GM12878 (cell line): ENCODE data around the gene CYTH3.

Experiments used
- CHD2 ChIP-seq: IDR thresholded peaks from 2 replicates; pipeline ENCODE4 v1.6.1; 2011; ENCODE audit warnings: low read depth, low read length, improper control_type of control experiment, borderline replicate concordance
- CTCF ChIP-seq, 3 experiments: IDR thresholded peaks in 2 of 3; conservative IDR thresholded peaks in 1 of 3; 2 replicates each; pipeline ENCODE4 v1.5.1; 2011; ENCODE audit warnings: low read depth in 3 of 3, low read length in 3 of 3, mild to moderate bottlenecking in 3 of 3, control low read depth in 2 of 3, moderate library complexity in 2 of 3, inconsistent platforms in 1 of 3, mixed read lengths in 1 of 3; ENCODE audit not compliant: control insufficient read depth in 2 of 3, insufficient read depth in 1 of 3; ENCODE audit errors: extremely low read depth in 1 of 3
- E2F4 ChIP-seq: IDR thresholded peaks from 2 replicates; pipeline ENCODE4 v1.6.1; 2012; ENCODE audit warnings: low read depth, low read length, improper control_type of control experiment
- EP300 ChIP-seq, 2 experiments: fragments of 150-350 bp in 1 of 2; IDR thresholded peaks; 2 replicates each; pipeline ENCODE4 v1.6.1; 2011 to 2012; ENCODE audit warnings: low read depth in 2 of 2, low read length in 2 of 2, borderline replicate concordance in 1 of 2, improper control_type of control experiment in 1 of 2, inconsistent platforms in 1 of 2; ENCODE audit not compliant: control insufficient read depth in 1 of 2
- EZH2 ChIP-seq: IDR thresholded peaks from 2 replicates; pipeline ENCODE4 v1.6.1; 2012; ENCODE audit warnings: low read depth, mild to moderate bottlenecking, control low read depth, inconsistent platforms, low read length, borderline replicate concordance; ENCODE audit not compliant: control insufficient read depth
- GABPA ChIP-seq: IDR thresholded peaks from 2 replicates; pipeline ENCODE4 v1.6.1; 2014; ENCODE audit warnings: antibody characterized with exemption, low read depth, mild to moderate bottlenecking, inconsistent platforms
- JUND ChIP-seq: IDR thresholded peaks from 2 replicates; pipeline ENCODE4 v1.6.1; 2012; ENCODE audit warnings: low read depth, mild to moderate bottlenecking, low read length, improper control_type of control experiment, moderate library complexity
- MYC ChIP-seq: IDR thresholded peaks from 2 replicates; pipeline ENCODE4 v1.6.1; 2011; ENCODE audit warnings: mild to moderate bottlenecking, low read length, moderate library complexity, inconsistent platforms; ENCODE audit not compliant: insufficient read depth, insufficient replicate concordance, insufficient read length, severe bottlenecking
- POLR2A ChIP-seq: IDR thresholded peaks from 2 replicates; pipeline ENCODE4 v1.6.1; 2011; ENCODE audit warnings: low read depth, mild to moderate bottlenecking, low read length
- SKIL ChIP-seq: fragments of 450-650 bp; IDR thresholded peaks from 2 replicates; pipeline ENCODE4 v1.6.1; 2017; ENCODE audit warnings: mild to moderate bottlenecking, low read depth, inconsistent platforms; ENCODE audit not compliant: poor library complexity, severe bottlenecking
- TBL1XR1 ChIP-seq: IDR thresholded peaks from 2 replicates; pipeline ENCODE4 v1.6.1; 2012; ENCODE audit warnings: low read depth, low read length, improper control_type of control experiment
- YY1 ChIP-seq: IDR thresholded peaks from 2 replicates; pipeline ENCODE4 v1.6.1; 2011; ENCODE audit warnings: low read depth, mild to moderate bottlenecking, low read length

GRCh38 chr7:6143997-6144396, 128.4 kb downstream of the CYTH3 start:
- TF ChIP-seq CTCF (IDR thresholded peaks at IDR 0.05 in 2 of 3, conservative IDR thresholded peaks at IDR 0.05 in 1 of 3; ENCODE audit: control insufficient read depth in 2 of 3, extremely low read depth in 1 of 3, insufficient read depth in 1 of 3, low read depth in 3 of 3, low read length in 3 of 3) (no peak), SKIL (no peak), CHD2 (no peak), EZH2 (no peak), MYC (no peak), TBL1XR1 (no peak), EP300 (IDR thresholded peaks at IDR 0.05; ENCODE audit: borderline replicate concordance in 1 of 2, control insufficient read depth in 1 of 2, low read depth in 2 of 2, low read length in 2 of 2) (no peak), JUND (no peak), GABPA (no peak), YY1 (no peak), E2F4 (no peak), POLR2A (no peak)
